GM18873 (cell line): ENCODE measurements around the gene KBTBD6.
"Not testable (repeated sequence)": the region's sequence is repeated elsewhere in the genome, so short reads cannot be mapped to it uniquely, and the experiment has no call there.

Experiments used
- ATAC-seq: cut with Tn5 transposase; IDR thresholded peaks from one replicate; pipeline ENCODE4 v1.9.1; 2021; ENCODE audit warnings: mild to moderate bottlenecking, moderate library complexity, moderate number of reproducible peaks; ENCODE audit not compliant: unreplicated experiment, low FRiP score

The KBTBD6 gene

DNA sequence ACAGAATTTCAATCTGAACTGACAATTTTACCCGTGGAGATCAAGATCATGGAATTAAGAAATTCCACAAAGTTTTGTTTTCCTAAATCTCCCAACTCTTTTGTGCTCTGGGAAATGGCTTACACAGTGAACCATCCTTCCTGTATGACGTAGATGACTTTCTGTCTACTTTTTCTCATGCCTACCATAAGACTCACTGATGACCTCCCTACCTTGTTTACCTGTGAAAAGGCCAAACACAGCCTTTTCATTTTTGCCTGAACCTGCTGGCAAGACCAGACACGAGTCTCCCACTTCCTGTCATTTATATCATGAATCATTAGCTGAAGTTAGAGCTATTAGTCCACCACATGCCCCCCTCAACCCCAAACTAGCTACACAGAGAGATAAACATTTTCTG lies 4.6 kb upstream of the KBTBD6 start:
- no peak for ATAC-seq

- ATAC-seq = no peak
Measured at GRCh38 chr13:41136396-41137031, 3.9 kb upstream of the KBTBD6 start.

DNA sequence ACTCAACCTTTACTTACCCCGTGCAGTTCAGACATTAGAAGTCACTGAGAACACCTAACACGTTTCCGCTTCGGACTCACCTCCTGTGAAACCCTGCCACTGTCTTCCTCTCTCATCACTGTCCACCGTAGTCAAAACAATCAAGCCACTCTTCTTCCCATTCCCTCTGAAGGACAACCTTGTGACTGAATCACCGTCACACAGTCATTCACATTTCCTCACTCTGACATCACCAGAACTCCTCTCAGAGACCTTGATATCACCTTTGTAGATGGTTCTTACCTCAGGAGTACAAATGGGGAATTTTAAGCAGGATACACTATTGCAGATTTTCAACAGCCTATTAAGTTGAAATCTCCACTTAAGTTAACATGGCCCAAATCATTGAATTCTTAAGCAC lies 1.3 kb upstream of the KBTBD6 start:
- ATAC-seq = no peak

DNA sequence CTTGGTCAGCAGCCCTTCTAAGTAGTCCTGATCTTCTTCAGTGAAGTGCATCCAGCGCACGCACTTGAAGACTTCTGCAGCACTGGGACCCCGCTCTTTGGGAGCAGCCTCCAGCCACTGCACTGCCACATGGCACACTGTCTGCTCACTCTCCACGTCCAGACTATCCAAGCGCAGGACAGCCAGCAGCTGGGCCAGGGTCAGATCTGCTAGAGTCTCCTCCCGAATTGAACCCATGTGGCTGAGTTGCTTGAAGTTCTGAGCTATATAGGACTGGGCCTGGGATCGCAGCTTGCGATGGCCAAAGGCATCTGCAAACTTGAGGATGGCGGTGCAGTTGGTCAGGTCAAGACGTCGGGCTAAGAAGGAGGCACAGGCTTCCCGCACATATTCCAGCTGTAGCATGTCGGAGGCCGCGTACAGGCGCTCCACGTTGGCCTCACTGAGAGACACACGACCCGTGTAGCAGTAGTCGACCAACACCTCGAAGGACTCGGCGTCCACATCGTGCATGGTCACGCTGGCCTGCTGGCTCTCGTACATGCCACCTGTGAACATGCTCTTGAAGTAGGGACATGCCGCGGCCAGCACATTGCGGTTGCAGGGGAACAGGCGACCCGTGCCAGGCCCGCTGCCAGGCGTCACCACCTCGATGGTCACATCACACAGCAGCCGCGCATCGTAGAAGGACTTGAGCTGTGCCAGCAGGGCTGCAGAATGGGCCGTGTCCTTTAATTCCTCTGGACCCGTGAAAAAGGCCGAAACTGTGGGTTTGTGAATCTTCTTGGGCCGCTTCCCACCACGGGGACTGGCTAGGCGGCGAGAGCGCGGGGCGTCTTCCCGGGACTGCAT lies 716 bp downstream of the KBTBD6 start:
- ATAC-seq = peak; percentile 5

- ATAC-seq = not testable (repeated sequence)
Measured at GRCh38 chr13:41131189-41131588, 1.4 kb downstream of the KBTBD6 start.

GRCh38 chr13:41130356-41130755 lies 2.2 kb downstream of the KBTBD6 start:
- ATAC-seq = no peak

GRCh38 chr13:41127701-41128100 lies 4.9 kb downstream of the KBTBD6 start:
- ATAC-seq = no peak

DNA sequence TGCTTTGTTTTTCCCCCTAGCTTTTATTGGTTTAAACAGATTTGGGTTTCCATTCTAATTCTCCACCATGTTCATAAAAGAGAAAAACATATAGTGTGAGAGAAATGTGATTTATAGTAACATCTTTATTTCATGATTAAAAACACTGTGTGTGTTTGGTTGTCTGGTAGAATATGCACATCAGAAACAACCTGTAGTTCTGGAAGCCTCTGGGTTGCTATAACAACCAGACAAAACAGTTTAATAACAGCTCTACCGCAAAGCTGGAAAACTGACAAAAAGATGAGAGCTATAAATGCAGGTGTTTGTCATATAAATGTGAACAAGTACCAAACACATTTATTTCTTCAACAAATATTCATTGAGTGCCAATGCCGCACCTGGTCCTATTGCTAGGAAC lies 9.8 kb downstream of the KBTBD6 start:
- ATAC-seq = no peak

- ATAC-seq = no peak
Measured at GRCh38 chr13:41117869-41118268, 14.7 kb downstream of the KBTBD6 start.

DNA sequence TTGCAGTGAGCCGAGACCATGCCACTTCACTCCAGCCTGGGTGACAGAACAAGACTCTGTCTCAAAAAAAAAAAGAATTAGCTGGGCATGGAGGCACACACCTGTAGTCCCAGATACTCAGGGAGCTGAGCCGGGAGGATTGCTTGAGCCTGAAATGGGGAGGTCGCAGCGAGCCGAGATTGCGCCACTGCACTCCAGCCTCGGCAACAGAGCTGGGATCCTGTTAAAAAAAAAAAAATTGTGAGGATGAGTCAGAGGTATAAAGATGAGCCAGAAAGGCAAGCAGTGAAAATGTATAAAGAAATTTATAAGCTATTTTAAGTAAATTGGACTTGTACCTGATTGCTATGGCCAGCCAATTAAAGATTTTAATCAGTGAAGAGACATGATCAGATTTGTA lies 21.1 kb downstream of the KBTBD6 start:
- no peak for ATAC-seq

DNA sequence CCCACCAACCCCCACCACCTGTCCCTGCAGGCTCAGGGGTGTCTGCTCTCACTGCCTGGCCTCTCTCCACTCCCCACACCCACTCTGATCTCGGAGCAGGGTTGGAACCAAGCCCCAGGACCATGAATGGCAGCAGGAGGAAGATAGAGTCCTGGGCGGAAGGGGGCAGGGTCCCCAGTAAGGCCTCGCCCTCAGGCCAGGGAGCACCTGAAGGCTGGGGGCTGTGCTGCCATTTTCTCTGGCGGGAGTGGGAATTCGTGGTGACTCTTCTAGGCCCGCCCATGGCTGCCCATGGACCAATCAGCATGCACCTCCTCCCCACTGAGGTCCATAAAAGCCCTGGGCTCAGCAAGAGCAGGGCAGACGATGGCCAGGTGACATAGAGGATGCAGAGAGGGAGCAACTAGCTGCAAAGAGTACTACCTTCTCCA lies 25.0 kb downstream of the KBTBD6 start:
- ATAC-seq = no peak

- ATAC-seq = no peak
Measured at GRCh38 chr13:41107104-41107571, 25.5 kb downstream of the KBTBD6 start.

DNA sequence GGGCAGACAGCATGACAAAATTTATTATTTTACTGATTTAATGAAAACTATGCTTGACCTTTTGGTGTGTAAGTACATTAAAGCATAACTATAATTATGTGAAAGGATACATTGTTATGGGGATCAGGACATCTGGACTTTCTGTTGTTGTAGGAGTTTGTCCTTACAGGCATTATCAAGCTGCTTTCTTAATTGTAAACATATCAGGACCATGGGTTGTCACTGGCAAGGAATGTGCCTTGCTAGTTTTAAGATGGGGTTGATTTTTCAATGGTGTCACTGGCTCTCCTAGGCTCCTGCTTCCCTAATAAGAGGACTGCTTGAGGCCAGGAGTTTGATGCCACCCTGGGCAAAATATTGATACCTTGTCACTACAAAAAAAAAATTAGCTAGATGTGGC lies 32.6 kb downstream of the KBTBD6 start:
- ATAC-seq = no peak

- no peak for ATAC-seq
Measured at GRCh38 chr13:41098761-41099160, 33.8 kb downstream of the KBTBD6 start.

DNA sequence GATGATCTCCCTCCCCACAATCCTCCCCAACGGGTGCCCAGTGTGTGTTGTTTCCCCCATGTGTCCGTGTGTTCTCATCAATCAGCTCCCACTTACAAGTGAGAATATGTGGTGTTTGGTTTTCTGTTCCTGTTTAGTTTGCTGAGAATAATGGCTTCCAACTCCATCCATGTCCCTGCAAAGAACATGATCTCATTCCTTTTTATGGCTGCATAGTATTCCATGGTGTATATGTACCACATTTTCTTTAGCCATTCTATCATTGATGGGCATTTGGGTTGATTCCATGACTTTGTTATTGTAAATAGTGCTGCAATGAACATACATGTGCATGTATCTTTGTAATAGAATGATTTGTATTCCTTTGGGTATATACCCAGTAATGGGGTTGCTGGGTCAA lies 36.9 kb downstream of the KBTBD6 start:
- not testable (repeated sequence) for ATAC-seq

GRCh38 chr13:41085961-41086585 lies 46.5 kb downstream of the KBTBD6 start:
- no peak for ATAC-seq

- no peak for ATAC-seq
Measured at GRCh38 chr13:41079725-41080124, 52.9 kb downstream of the KBTBD6 start.
